ENCODE data around the gene ANKRD52. TPM values are rescaled to one million over a fixed set of nuclear protein-coding genes. Genes with fewer than 3 reads are reported as not detected.

The ANKRD52 gene
- total and polyA plus RNA-seq, 9 of the 15 experiments (the other 6 are each of a cell fraction or from before 2014, with no cell fraction given), result 0.52 to 46.8 (median 7.9) TPM

- no peak for TF ChIP-seq CEBPZ (IDR thresholded peaks at IDR 0.05; ENCODE audit: borderline replicate concordance, low read depth, low read length)
- TF ChIP-seq FUS (optimal IDR thresholded peaks at IDR 0.05; ENCODE audit: low read depth, low read length), result no peak
- TF ChIP-seq ZNF311 (CRISPR knock-in tag; IDR thresholded peaks at IDR 0.05), result no peak
- TF ChIP-seq NR2C1 (IDR thresholded peaks at IDR 0.05), result no peak
- no peak for TF ChIP-seq NR2C1 (tag; IDR thresholded peaks at IDR 0.05)
- peak; percentile 72 for TF ChIP-seq CHD1 (IDR thresholded peaks at IDR 0.05; ENCODE audit: low read length)
- TF ChIP-seq ZNF583 (CRISPR knock-in tag; IDR thresholded peaks at IDR 0.05), result no peak
- TF ChIP-seq, protein P1, sequence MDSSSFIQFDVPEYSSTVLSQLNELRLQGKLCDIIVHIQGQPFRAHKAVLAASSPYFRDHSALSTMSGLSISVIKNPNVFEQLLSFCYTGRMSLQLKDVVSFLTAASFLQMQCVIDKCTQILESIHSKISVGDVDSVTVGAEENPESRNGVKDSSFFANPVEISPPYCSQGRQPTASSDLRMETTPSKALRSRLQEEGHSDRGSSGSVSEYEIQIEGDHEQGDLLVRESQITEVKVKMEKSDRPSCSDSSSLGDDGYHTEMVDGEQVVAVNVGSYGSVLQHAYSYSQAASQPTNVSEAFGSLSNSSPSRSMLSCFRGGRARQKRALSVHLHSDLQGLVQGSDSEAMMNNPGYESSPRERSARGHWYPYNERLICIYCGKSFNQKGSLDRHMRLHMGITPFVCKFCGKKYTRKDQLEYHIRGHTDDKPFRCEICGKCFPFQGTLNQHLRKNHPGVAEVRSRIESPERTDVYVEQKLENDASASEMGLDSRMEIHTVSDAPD (CRISPR knock-in tag; IDR thresholded peaks at IDR 0.05), result no peak
- TF ChIP-seq TCF15 (CRISPR knock-in tag; IDR thresholded peaks at IDR 0.05), result no peak
- no peak for TF ChIP-seq HNRNPH1 (optimal IDR thresholded peaks at IDR 0.05; ENCODE audit: low read depth, low read length)
- TF ChIP-seq PHF8 (IDR thresholded peaks at IDR 0.05; ENCODE audit: borderline replicate concordance, low read length), result peak; percentile 89
- TF ChIP-seq SAFB (IDR thresholded peaks at IDR 0.05; ENCODE audit: borderline replicate concordance, low read depth, low read length), result no peak; the same call in 1 of the 2 replicates
- no peak for TF ChIP-seq ZNF699 (CRISPR knock-in tag; IDR thresholded peaks at IDR 0.05; ENCODE audit: insufficient replicate concordance)
- TF ChIP-seq ILK (tag; IDR thresholded peaks at IDR 0.05; ENCODE audit: borderline replicate concordance, low read depth), result no peak
- TF ChIP-seq, protein P2, sequence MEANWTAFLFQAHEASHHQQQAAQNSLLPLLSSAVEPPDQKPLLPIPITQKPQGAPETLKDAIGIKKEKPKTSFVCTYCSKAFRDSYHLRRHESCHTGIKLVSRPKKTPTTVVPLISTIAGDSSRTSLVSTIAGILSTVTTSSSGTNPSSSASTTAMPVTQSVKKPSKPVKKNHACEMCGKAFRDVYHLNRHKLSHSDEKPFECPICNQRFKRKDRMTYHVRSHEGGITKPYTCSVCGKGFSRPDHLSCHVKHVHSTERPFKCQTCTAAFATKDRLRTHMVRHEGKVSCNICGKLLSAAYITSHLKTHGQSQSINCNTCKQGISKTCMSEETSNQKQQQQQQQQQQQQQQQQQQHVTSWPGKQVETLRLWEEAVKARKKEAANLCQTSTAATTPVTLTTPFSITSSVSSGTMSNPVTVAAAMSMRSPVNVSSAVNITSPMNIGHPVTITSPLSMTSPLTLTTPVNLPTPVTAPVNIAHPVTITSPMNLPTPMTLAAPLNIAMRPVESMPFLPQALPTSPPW (CRISPR knock-in tag; IDR thresholded peaks at IDR 0.05), result peak; percentile 7
- no peak for TF ChIP-seq TCF7L2 (IDR thresholded peaks at IDR 0.05; ENCODE audit: low read depth, low read length)
- peak; percentile 64 for TF ChIP-seq ETV1 (tag; conservative IDR thresholded peaks at IDR 0.05; ENCODE audit: low read depth)
- TF ChIP-seq CHCHD3 (CRISPR knock-in tag; IDR thresholded peaks at IDR 0.05), result no peak
- peak; percentile 47; the same call in 1 of the 2 replicates for TF ChIP-seq RNF2 (IDR thresholded peaks at IDR 0.05)
- TF ChIP-seq, protein P3, sequence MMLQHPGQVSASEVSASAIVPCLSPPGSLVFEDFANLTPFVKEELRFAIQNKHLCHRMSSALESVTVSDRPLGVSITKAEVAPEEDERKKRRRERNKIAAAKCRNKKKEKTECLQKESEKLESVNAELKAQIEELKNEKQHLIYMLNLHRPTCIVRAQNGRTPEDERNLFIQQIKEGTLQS (IDR thresholded peaks at IDR 0.05), result no peak
- TF ChIP-seq, protein P3 (CRISPR knock-in tag; conservative IDR thresholded peaks at IDR 0.05), result no peak
Measured at GRCh38 chr12:56221757-56222530, 36.2 kb downstream of the ANKRD52 start, which contains the start of gene RNF41 (continued).

Measured in K562 (cell line).